ENCODE results near the gene MYO5B.

The MYO5B gene

GRCh38 chr18:50022985-50023384 lies 172.0 kb downstream of the MYO5B start:
- TF ChIP-seq ZFX (IDR thresholded peaks at IDR 0.05; ENCODE audit: borderline replicate concordance) (no peak), CTCF (IDR thresholded peaks at IDR 0.05) (no peak)

GRCh38 chr18:50014606-50015005 lies 180.3 kb downstream of the MYO5B start:
- no peak for TF ChIP-seq ZFX (IDR thresholded peaks at IDR 0.05; ENCODE audit: borderline replicate concordance)
- no peak for TF ChIP-seq CTCF (IDR thresholded peaks at IDR 0.05)
- no peak overlapping the region for H3K27ac ChIP-seq

More at GRCh38 chr18:50022985-50023384, 172.0 kb downstream of the MYO5B start:
- no peak overlapping the region for H3K27ac ChIP-seq

GRCh38 chr18:50013363-50014138 lies 181.4 kb downstream of the MYO5B start:
- no peak for TF ChIP-seq CTCF (IDR thresholded peaks at IDR 0.05)
- no peak for TF ChIP-seq ZFX (IDR thresholded peaks at IDR 0.05; ENCODE audit: borderline replicate concordance)
- no peak overlapping the region for H3K27ac ChIP-seq

GRCh38 chr18:50011813-50012435 lies 183.0 kb downstream of the MYO5B start:
- TF ChIP-seq CTCF (IDR thresholded peaks at IDR 0.05) (no peak), ZFX (IDR thresholded peaks at IDR 0.05; ENCODE audit: borderline replicate concordance) (no peak)

GRCh38 chr18:50009773-50010335 lies 185.1 kb downstream of the MYO5B start:
- TF ChIP-seq ZFX (IDR thresholded peaks at IDR 0.05; ENCODE audit: borderline replicate concordance) (no peak), CTCF (IDR thresholded peaks at IDR 0.05) (peak; percentile 75)
- no peak overlapping the region for H3K27ac ChIP-seq

More at GRCh38 chr18:50011813-50012435, 183.0 kb downstream of the MYO5B start:
- H3K27ac ChIP-seq: no peak overlapping the region

GRCh38 chr18:50008306-50008705 lies 186.6 kb downstream of the MYO5B start:
- no peak overlapping the region for H3K27ac ChIP-seq
- TF ChIP-seq ZFX (IDR thresholded peaks at IDR 0.05; ENCODE audit: borderline replicate concordance) (no peak), CTCF (IDR thresholded peaks at IDR 0.05) (no peak)

Data from 22Rv1 (cell line).